Activated CD8-positive, alpha-beta memory T cell treated with anti-CD3 and anti-CD28 coated beads, Interleukin-2, amount 50 U/mL, for 4 hours (primary cell): ENCODE results near the gene ATRN.

ENCODE experiments used
- DNase-seq: peaks from one replicate; pipeline ENCODE4 v3.0.0-alpha.2; 2020

The ATRN gene

DNA sequence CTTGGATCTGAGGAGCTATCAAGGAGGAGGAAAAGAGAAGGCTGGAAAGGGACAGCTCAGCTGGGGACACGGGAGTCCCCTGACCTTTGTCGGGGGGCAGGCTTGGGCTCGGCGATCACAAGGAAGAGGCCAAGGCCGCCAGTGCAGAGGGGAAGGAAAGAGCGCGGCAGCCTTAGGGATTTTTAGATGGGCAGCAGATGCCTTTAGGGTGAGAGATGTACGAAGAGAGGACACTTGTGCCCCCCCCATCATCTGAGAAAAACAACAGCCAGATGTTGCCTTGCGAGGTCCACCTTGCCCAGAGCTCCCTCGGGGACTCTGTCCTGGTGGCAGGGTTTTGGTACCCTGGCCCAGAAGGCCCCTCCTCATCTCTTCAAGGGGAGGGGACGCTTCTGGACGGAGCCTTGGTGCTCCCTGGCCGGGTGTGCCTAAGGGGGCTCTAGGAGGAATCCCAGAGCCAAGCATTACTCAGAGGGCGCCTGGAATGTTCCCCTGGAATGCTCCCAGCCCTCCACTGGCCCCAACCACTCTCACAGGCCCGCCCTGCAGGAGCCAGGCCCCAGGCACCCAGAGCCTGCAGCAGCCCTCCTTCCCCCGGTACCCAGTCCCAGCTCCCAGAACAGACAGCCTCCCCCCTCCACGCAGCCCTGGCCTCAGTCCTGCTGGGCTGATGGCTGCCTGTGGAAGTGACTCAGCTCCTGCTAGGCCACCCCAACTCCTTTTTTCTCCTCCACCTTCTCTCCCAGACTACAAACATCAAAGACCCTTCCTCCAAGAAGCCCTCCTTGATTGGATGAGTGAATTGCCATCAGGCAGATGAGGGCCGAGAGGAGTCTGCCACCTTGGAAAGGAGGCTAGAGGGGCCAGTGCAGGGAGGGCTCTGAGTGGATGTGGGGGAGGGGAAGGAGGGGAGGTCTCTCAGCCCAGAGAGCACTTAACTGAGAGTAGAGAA, 209.2 kb downstream of the ATRN start:
- DNase-seq, result no peak

- DNase-seq, result no peak
These were observed 210.0 kb downstream of the ATRN start for GRCh38 chr20:3680701-3681351.

DNA sequence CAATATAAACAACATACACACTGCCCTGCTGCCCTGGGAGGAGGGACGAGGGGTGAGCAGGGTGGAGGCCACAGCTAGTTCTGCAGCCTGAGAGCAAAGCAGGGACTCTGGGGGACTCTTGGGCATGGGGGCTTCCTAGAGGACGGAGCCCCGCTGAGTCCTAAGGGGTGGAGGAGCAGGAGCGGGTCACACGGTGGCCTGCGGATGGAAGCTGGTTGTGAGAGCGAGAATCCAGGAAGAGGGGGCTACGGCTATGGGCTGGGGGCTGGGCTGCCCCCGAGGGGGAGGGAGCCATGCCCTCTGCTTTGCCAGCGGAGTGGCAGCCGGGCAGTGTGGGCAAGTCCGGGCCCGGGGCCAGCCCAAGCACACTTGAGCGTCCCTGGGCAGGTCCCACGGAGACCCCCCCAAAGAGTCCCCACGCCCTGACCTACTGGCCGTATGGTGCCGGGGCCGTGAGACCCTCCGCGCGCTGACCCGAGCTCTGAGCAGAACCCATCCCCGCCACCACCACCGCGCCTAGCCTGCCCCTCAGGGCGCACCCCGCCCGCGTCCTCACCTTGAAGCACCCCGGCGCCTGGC, 210.6 kb downstream of the ATRN start:
- no peak for DNase-seq

DNA sequence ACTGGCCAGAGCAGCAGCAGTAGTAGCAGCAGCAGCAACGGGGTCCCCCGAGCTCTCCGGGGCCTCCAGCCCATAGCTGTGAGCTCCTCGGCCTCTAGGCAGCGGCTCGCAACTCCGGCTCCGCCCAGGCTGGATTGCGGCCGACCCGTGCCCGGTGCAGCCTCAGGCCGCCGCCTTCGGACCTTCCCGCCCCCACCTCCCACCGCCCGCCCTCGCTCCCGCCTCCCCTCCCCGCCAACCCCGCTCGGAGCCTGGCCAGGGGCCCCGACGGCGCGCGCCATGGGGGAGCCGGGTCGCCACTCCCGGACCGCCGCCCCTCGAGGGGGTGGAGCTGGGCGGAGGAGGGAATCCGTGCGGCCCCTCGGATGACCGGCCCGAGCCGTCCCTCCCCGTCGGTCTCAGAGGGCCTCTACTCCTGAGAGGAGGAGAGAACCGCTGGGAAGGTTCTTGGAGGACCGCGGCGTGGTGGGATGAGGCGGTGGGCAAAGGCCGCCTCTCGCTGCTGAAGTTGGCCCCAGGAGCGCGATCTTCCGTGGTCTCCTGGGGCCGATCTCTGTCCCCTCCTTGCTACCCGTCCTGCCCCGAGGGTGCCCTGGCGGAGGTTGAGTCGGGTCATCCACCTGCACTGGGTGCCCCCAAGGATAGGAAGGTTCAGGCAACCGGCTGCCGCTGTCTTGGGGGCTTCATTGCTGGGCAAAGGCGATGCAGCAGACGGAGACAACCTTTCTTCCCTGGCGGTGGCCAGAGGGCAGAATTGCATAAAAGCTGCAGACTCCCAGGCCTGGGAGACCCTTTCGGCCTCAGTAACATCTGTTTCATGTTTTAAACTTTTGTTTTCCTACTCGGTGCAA, 211.3 kb downstream of the ATRN start, which contains the start of gene ADAM33:
Gene ADAM33, minus strand, starts transcription at position 80 of the 851 bp plus-strand sequence. Its CDS starts 6 bp downstream, at position 74.
- no peak for DNase-seq

- DNase-seq, result no peak
These were observed 214.5 kb downstream of the ATRN start for GRCh38 chr20:3685341-3685740.

GRCh38 chr20:3686421-3686820, 215.6 kb downstream of the ATRN start:
- no peak for DNase-seq

DNA sequence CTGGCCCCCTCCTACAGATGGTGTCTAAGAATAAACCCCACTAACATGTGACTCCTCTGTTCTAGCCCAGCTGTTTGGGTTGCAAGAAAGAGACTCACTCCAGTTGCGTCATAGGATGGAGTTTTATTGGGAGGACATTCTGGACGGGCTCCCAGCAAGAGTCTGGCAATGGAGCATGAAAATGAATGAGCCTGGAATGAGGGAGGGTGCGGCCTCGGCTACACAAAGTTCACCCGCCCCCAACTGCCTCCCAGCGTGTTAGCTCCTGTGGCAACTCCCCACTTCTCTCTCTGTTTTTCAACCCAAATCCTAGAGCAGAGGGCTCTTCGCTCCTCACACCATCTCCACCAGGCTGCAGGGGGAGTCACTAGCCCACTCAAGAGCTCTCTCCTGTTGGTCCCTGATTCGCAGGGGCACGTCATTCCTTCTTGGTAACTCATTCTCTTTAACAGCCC, 216.1 kb downstream of the ATRN start:
- no peak for DNase-seq

DNA sequence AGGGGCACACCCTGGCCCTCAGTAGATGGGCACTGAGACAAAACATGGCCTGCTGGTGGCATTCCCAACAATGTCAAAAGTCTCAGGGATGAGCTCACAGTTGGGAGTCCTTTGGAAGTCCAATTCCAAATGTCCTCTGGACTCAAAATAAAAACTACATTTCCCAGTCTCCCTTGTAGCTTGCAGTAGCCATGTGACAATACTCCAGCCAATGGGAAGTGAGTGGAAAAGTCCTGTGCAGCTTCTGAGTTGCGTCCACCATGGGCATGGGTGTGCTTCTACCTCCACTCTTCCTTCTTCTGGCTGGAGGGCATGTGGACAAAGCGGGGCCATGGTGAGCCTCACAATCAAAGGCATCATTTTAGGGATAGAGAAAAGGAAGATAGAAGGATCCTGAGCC, 216.8 kb downstream of the ATRN start:
- DNase-seq, result no peak

GRCh38 chr20:3689978-3690377, 219.2 kb downstream of the ATRN start:
- DNase-seq, result no peak

- no peak for DNase-seq
These were observed 219.6 kb downstream of the ATRN start for GRCh38 chr20:3690413-3690812.

DNA sequence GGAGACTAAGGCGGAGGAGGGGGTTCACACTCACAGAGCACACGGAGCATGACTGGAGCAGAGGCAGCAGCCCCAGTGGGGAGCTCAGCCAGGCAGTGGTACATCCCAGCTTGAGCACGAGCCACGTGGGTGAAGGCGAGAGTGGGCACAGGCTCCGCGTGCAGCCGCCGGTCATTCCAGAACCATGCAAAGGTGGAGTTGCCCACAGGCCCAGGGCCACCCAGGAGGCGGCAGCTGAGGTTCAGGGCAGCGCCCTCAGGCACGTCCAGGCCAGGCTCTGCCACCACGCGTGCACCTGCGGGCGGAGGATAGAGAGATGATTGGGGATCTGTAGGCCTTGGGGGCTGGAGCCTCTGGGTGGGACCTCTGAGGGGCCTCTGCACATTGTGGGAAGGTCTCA, 220.5 kb downstream of the ATRN start:
- DNase-seq, result no peak

- DNase-seq, result no peak
These were observed 221.1 kb downstream of the ATRN start for GRCh38 chr20:3691897-3692296.

DNA sequence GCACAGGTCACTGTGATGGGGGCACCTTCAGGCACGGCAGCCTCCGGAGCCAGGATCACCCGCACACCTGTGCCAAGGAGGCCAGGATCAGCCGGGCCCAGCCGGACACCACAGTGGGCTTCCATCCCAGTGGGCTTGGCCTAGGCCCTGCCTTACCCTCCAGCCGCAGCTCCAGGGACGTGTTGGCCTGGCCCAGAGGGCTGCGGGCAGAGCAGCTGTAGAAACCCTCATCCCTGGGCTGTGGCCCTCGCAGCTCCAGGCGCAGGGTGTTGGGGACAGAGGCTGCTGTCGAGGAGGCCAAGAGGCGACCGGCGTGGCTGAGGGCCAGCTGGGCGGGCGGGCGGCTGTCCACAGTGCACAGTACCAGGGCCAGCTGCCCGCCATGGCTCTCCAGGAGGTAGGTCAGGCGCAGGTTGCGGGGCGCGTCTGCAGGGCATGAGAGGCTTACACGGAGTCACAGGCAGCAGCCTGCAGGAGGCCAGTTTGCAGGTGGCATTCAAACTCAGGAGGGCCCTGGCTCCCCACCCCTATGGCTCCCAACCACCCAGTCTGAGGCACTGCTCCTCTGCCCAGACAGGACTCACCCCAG, 222.0 kb downstream of the ATRN start:
- DNase-seq, result no peak

GRCh38 chr20:3693376-3693775, 222.6 kb downstream of the ATRN start:
- no peak for DNase-seq

DNA sequence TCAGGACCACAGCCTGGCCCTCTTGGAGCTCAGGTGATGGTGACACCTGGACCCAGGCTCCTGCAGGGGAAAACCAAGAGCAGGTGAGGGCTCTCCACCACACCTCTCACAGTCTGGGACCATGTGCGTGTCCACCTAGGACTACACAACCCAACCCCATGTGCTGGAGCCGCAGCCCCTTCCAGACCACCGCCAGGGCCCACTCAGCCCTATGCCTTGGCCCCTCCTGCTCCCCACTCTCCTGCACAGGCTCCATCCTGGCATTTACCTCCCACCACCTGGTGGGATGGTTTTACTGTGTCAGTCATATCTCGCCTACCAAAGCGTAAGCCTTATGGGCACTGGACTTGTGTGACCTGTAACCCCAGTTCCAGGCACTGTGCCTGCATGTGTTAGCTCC, 224.0 kb downstream of the ATRN start:
- no peak for DNase-seq

GRCh38 chr20:3696200-3696599, 225.4 kb downstream of the ATRN start:
- no peak for DNase-seq

- no peak for DNase-seq
These were observed 226.1 kb downstream of the ATRN start for GRCh38 chr20:3696745-3697587.

DNA sequence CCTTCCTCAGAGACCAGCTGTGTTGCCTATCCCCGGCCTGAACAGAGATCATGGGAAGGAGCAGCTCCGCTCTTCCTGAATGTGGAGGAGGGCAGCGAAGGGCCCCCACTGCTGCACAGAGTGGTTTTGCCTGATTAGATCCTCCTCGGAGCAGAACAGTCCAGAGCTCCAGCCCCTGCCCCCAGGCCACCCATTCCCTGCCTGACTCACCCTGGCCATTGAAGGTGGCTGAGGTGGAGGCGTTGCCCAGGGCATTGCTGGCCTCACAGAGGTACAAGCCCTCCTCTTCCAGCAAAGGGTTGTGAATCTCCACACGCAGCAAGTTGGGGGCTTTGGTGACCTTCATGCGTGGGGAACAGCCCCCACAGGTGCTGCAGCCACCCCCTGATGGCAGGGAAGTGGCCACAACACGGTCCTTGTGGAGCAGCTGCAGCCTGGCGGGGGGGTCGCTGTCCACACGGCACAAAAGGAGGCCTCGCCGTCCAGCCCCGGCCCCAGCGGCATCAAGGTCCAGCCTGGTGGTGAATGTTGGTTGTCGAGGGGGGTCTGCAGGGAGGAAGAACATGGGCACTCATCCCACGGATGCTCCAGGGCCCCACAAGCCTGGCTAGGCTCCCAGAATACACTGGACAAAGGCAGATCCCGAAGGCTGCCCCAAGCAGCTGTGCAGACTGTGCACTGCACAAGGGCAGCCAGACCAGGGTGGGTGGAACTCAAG, 226.9 kb downstream of the ATRN start:
- no peak for DNase-seq

- DNase-seq, result no peak
These were observed 227.8 kb downstream of the ATRN start for GRCh38 chr20:3698591-3699001.

DNA sequence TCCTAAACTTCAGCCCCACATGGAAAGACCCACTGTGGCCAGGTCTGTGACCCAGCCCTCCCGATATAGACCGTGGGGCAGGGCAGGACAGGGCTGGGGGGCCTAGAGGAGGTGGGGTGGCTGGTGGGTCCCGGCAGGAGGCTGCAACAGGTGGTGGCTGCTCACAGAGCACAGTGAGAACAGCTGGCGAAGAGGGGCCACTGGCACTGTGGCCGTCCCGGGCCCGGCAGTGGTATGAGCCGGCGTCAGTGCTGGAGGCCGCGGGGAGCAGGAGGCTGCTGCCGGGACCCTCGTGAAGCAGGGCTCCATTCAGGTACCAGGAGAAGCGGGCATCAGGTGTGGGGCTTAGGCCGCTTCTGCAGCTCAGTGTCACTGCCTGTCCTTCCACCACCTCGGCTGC, 228.2 kb downstream of the ATRN start:
- no peak for DNase-seq
